Mesenchymal stem cell (in vitro differentiated cells and primary cell): ENCODE data around the gene PRSS33.

Source experiments
- DNase-seq: peaks from one replicate; pipeline ENCODE4 v3.0.0-alpha.2; 2013
- H2AFZ ChIP-seq: one replicate; pipeline ENCODE4 v1.6.1; 2013; ENCODE audit warnings: low read depth, mild to moderate bottlenecking, control low read depth, inconsistent platforms, low read length, moderate library complexity
- H2AK5ac ChIP-seq: 2 replicates; pipeline ENCODE4 v1.6.1; 2013; ENCODE audit warnings: low read length, moderate library complexity, mild to moderate bottlenecking, inconsistent platforms; ENCODE audit not compliant: severe bottlenecking
- H2BK120ac ChIP-seq: one replicate; pipeline ENCODE4 v1.6.1; 2013; ENCODE audit warnings: low read depth, mild to moderate bottlenecking, inconsistent platforms, low read length, moderate library complexity
- H2BK12ac ChIP-seq, 2 experiments: one replicate each; pipeline ENCODE4 v1.6.1; 2013; ENCODE audit warnings: inconsistent platforms in 2 of 2, low read length in 2 of 2, mild to moderate bottlenecking in 2 of 2, moderate library complexity in 2 of 2, control low read depth in 1 of 2
- H2BK15ac ChIP-seq: one replicate; pipeline ENCODE4 v1.6.1; 2013; ENCODE audit warnings: mild to moderate bottlenecking, low read depth, inconsistent platforms; ENCODE audit not compliant: poor library complexity, severe bottlenecking
- H2BK5ac ChIP-seq: 2 replicates; pipeline ENCODE4 v1.6.1; 2013; ENCODE audit warnings: low read depth, mild to moderate bottlenecking, low read length, control low read depth, inconsistent platforms; ENCODE audit not compliant: poor library complexity, severe bottlenecking
- H3K14ac ChIP-seq, 2 experiments: one replicate each; pipeline ENCODE4 v1.6.1; 2013; ENCODE audit warnings: inconsistent platforms in 2 of 2, low read length in 2 of 2, control low read depth in 1 of 2, mild to moderate bottlenecking in 1 of 2, moderate library complexity in 1 of 2
- H3K18ac ChIP-seq, 2 experiments: one replicate each; pipeline ENCODE4 v1.6.1; 2013; ENCODE audit warnings: inconsistent platforms in 2 of 2, low read length in 2 of 2, control low read depth in 1 of 2, low read depth in 1 of 2, mild to moderate bottlenecking in 1 of 2
- H3K23ac ChIP-seq, 2 experiments: one replicate each; pipeline ENCODE4 v1.6.1; 2013; ENCODE audit warnings: inconsistent platforms in 2 of 2, low read length in 2 of 2, mild to moderate bottlenecking in 2 of 2, moderate library complexity in 2 of 2, control low read depth in 1 of 2
- H3K27ac ChIP-seq: 2 replicates; pipeline ENCODE4 v1.5.1; 2013; ENCODE audit warnings: mild to moderate bottlenecking, moderate library complexity, low read length, control low read depth, inconsistent platforms; ENCODE audit not compliant: poor library complexity, severe bottlenecking
- H3K27me3 ChIP-seq, 2 experiments: 2 replicates each; pipeline versions ENCODE4 v1.6.1 to v1.7.0; 2013; ENCODE audit warnings: low read length in 2 of 2, mild to moderate bottlenecking in 2 of 2, moderate library complexity in 2 of 2, control low read depth in 1 of 2, inconsistent platforms in 1 of 2; ENCODE audit not compliant: control insufficient read depth in 1 of 2, insufficient read depth in 1 of 2
- H3K36me3 ChIP-seq, 2 experiments: 2 replicates each; pipeline versions ENCODE4 v1.6.1 to v1.7.0; 2013; ENCODE audit warnings: low read length in 2 of 2, control low read depth in 1 of 2, inconsistent platforms in 1 of 2, low read depth in 1 of 2, mild to moderate bottlenecking in 1 of 2; ENCODE audit not compliant: insufficient read depth in 2 of 2, control insufficient read depth in 1 of 2
- H3K4ac ChIP-seq, 2 experiments: one replicate each; pipeline ENCODE4 v1.6.1; 2013; ENCODE audit warnings: inconsistent platforms in 2 of 2, low read length in 2 of 2, mild to moderate bottlenecking in 2 of 2, moderate library complexity in 2 of 2, control low read depth in 1 of 2, low read depth in 1 of 2
- H3K4me1 ChIP-seq: 2 replicates; pipeline ENCODE4 v1.6.1; 2013; ENCODE audit warnings: low read depth, low read length, control low read depth; ENCODE audit not compliant: control insufficient read depth, insufficient read depth
- H3K4me2 ChIP-seq: 2 replicates; pipeline ENCODE4 v1.6.1; 2013; ENCODE audit warnings: low read length, mild to moderate bottlenecking, inconsistent platforms; ENCODE audit not compliant: poor library complexity, severe bottlenecking
- H3K4me3 ChIP-seq, 2 experiments: 2 replicates each; pipeline versions ENCODE4 v1.5.1 to v1.7.0; 2013; ENCODE audit warnings: low read length in 2 of 2, mild to moderate bottlenecking in 2 of 2, control low read depth in 1 of 2, low read depth in 1 of 2; ENCODE audit not compliant: insufficient read depth in 1 of 2
- H3K79me1 ChIP-seq: replicated peaks from 2 replicates; pipeline ENCODE4 v1.6.1; 2013; ENCODE audit warnings: mild to moderate bottlenecking, control low read depth, low read length, inconsistent platforms; ENCODE audit not compliant: poor library complexity, severe bottlenecking
- H3K9ac ChIP-seq: 2 replicates; pipeline ENCODE4 v1.7.0; 2013; ENCODE audit warnings: mild to moderate bottlenecking, low read length, moderate library complexity
- H3K9me3 ChIP-seq: 2 replicates; pipeline ENCODE4 v1.7.0; 2013; ENCODE audit warnings: mild to moderate bottlenecking, low read length; ENCODE audit not compliant: control insufficient read depth
- H4K8ac ChIP-seq: one replicate; pipeline ENCODE4 v1.6.1; 2013; ENCODE audit warnings: inconsistent platforms, mild to moderate bottlenecking, low read length, moderate library complexity
- H4K91ac ChIP-seq: one replicate; pipeline ENCODE4 v1.6.1; 2013; ENCODE audit warnings: mild to moderate bottlenecking, low read length, inconsistent platforms
- WGBS: methylation state at CpG from one replicate; pipeline ENCODE4 v1.1.7; 2013; ENCODE audit warnings: mixed read lengths; 5-methylcytosine and 5-hydroxymethylcytosine counted together

Gene PRSS33

DNA sequence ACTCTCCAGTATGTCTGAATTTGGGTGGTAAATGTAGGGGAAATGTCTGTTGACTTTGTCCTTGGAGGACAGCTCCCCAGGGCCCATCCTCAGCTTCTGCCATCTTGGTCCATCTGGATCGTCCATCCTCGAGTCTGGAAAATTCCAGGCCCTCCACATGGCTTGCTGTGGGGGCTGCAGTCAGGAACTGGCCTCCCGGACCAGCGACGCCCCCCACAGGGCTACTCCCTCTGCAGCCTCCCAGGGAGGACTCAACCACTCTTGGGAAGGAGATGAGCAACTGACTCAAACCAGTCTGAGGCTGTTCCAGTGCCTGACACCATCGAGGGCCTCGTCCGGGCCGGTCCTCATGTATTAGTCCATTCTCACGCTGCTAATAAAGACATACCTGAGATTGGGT is 37.3 kb upstream of the PRSS33 start:
- H3K4me3 ChIP-seq: no peak overlapping the region
- no peak overlapping the region for H2AFZ ChIP-seq
- H3K27ac ChIP-seq: no peak overlapping the region
- 80% methylated on average over 10 of the region's 10 CpGs for WGBS
- no peak overlapping the region for H2BK5ac ChIP-seq
- no peak overlapping the region for H4K91ac ChIP-seq
- H3K36me3 ChIP-seq: no peaks in the 10 kb centered on the region
- no peak for DNase-seq
- H3K9ac ChIP-seq: no peak overlapping the region
- no peak overlapping the region for H2BK120ac ChIP-seq
- H3K23ac ChIP-seq: no peak overlapping the region
- H3K9me3 ChIP-seq: no peaks in the 10 kb centered on the region
- no peak overlapping the region for H2BK15ac ChIP-seq
- H2AK5ac ChIP-seq: no peak overlapping the region
- no peak overlapping the region for H2BK12ac ChIP-seq
- H3K4me1 ChIP-seq: no peaks in the 10 kb centered on the region
- H3K14ac ChIP-seq: no peak overlapping the region
- no peak overlapping the region for H3K18ac ChIP-seq
- H3K4me2 ChIP-seq: no peak overlapping the region
- H3K4ac ChIP-seq: no peak overlapping the region
- H4K8ac ChIP-seq: no peak overlapping the region
- peaks cover 21 to 87% of the 10 kb centered on the region in 2 experiments for H3K27me3 ChIP-seq
- no peaks in the 10 kb centered on the region for H3K79me1 ChIP-seq

DNA sequence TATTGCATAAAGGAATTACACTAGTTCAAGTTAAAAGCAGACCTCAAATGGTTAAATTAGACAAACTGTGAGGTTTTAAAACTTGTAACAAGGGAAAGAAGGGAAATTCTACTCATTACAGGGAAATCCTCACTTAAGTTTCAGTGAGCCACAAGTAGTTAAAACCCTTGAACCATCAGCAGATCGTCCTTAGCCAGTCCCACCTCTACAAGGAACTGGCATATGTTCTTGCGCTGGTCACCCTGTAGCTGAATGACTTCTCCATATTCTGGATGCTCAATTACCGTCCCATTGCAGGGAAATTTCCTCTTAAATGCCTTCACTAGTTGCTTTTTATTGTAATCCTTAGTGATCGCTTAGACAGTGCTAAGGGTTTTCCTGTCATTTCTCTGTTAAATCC is 35.1 kb upstream of the PRSS33 start:
- Histone ChIP-seq H2AK5ac (no peak overlapping the region), H4K91ac (no peak overlapping the region), H3K36me3 (peaks cover 0 to 2% of the 10 kb centered on the region in 2 experiments), H2BK15ac (no peak overlapping the region), H3K9me3 (no peaks in the 10 kb centered on the region), H3K4me1 (no peaks in the 10 kb centered on the region), H3K27me3 (peaks cover 30 to 87% of the 10 kb centered on the region in 2 experiments), H3K14ac (no peak overlapping the region), H3K23ac (no peak overlapping the region), H4K8ac (no peak overlapping the region), H3K4me2 (no peak overlapping the region), H2BK12ac (no peak overlapping the region), H3K9ac (no peak overlapping the region), H3K4ac (no peak overlapping the region), H2AFZ (no peak overlapping the region), H2BK120ac (no peak overlapping the region), H3K79me1 (no peaks in the 10 kb centered on the region), H3K27ac (no peak overlapping the region), H3K18ac (no peak overlapping the region), H2BK5ac (no peak overlapping the region), H3K4me3 (no peak overlapping the region)
- 91% methylated on average over 4 of the region's 4 CpGs for WGBS
- no peak for DNase-seq

DNA sequence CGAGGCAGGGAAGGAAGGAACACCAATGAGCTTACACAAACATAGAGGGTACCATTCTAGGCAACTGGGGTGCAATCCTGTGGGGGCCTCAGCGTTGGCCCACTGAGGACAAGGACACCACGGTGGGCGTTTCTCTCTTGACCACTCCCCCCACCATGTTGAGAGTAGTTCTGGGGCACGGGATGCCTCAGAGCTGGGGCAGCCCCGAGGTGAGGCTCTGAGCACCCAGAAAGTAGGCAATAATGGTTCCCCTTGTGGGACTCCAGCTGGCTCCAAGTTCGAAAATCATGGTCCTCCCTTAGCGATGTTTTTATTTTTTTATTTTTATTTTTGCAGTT is 34.8 kb upstream of the PRSS33 start:
- Histone ChIP-seq H2AK5ac (no peak overlapping the region), H3K18ac (no peak overlapping the region), H3K9me3 (no peaks in the 10 kb centered on the region), H2BK5ac (no peak overlapping the region), H3K4me1 (no peaks in the 10 kb centered on the region), H2BK12ac (no peak overlapping the region), H2AFZ (no peak overlapping the region), H3K27ac (no peak overlapping the region), H3K4me3 (no peak overlapping the region), H3K14ac (no peak overlapping the region), H3K4me2 (no peak overlapping the region), H3K23ac (no peak overlapping the region), H3K27me3 (peaks cover 27 to 84% of the 10 kb centered on the region in 2 experiments), H4K91ac (no peak overlapping the region), H3K9ac (no peak overlapping the region), H3K79me1 (no peaks in the 10 kb centered on the region), H4K8ac (no peak overlapping the region), H3K36me3 (peaks cover 0 to 2% of the 10 kb centered on the region in 2 experiments), H2BK120ac (no peak overlapping the region), H3K4ac (no peak overlapping the region), H2BK15ac (no peak overlapping the region)
- DNase-seq: no peak
- 80% methylated on average over 7 of the region's 8 CpGs for WGBS

DNA sequence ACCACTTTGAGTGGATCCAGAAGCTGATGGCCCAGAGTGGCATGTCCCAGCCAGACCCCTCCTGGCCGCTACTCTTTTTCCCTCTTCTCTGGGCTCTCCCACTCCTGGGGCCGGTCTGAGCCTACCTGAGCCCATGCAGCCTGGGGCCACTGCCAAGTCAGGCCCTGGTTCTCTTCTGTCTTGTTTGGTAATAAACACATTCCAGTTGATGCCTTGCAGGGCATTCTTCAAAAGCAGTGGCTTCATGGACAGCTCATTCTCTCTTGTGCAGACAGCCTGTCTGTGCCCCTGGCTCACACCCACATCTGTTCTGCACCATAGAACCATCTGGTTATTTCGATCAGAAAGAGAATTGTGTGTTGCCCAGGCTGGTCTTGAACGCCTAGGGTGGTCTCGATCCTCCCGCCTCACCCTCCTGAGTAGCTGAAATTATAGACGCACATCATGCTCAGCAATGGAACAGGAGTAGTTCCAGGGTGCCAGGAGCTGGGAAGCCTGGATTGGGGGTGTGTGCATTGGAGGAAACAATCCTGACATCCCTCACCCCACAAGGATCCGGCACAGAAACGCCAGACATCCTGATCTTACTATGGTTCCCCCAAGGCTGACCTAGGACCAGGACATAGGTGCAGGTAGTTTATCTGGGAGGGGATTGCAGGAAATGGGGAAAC is 34.3 kb upstream of the PRSS33 start:
- Histone ChIP-seq H3K79me1 (no peaks in the 10 kb centered on the region), H3K18ac (no peak overlapping the region), H3K4me3 (no peak overlapping the region), H3K9ac (no peak overlapping the region), H2AFZ (no peak overlapping the region), H3K4me1 (no peaks in the 10 kb centered on the region), H4K91ac (no peak overlapping the region), H4K8ac (no peak overlapping the region), H3K36me3 (peaks cover 0 to 2% of the 10 kb centered on the region in 2 experiments), H3K27me3 (peaks cover 22 to 83% of the 10 kb centered on the region in 2 experiments), H3K4ac (no peak overlapping the region), H3K23ac (no peak overlapping the region), H2AK5ac (no peak overlapping the region), H2BK5ac (no peak overlapping the region), H2BK12ac (no peak overlapping the region), H3K14ac (no peak overlapping the region), H3K9me3 (no peaks in the 10 kb centered on the region), H3K4me2 (no peak overlapping the region), H3K27ac (no peak overlapping the region), H2BK120ac (no peak overlapping the region), H2BK15ac (no peak overlapping the region)
- 77% methylated on average over 7 of the region's 9 CpGs for WGBS
- no peak for DNase-seq
